HG03521 (cell line): ENCODE results near the gene CORO2B.

Source experiments
- ATAC-seq: cut with Tn5 transposase; IDR thresholded peaks from one replicate; pipeline ENCODE4 v1.9.1; 2021; ENCODE audit warnings: mild to moderate bottlenecking, moderate library complexity; ENCODE audit not compliant: unreplicated experiment

CORO2B gene

DNA sequence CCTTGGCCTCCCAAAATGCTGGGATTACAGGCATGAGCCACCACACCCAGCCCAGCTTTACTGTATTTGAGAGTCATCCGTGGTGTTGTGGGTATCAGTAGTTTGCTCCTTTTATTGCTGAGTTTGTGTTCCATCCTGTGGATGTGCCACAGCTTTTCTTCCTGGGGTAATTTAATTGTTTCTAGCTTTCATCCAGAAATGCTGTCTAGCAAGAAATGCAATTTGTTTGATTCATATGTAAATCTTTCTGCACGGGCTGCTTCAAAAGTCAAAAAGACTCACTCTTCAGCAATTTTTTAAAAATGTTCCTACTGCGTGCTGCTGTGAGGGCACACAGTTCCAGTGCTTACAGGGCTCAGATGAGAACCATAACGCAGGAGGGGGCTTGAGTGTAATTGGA lies 47.1 kb downstream of the CORO2B start:
- no peak for ATAC-seq

DNA sequence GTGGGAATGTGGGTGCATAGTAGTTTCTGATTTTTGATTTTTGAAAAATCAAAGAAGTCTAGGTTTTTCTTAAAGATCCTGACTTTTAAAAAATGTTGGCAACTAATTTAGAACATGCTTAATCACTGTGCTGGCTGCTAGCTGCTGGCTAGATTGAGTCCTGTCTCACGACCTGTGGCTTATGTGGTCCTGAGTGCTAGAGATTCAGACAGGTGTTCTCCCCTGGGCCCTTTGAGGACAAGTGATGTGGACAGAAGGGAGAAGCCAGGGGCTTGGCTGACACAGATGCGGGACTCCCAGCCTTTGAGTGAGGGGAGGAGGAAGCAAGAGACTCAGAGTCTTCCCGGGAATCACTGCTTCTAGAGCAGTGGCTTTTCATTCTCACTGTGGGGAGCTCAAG lies 47.5 kb downstream of the CORO2B start:
- no peak for ATAC-seq

DNA sequence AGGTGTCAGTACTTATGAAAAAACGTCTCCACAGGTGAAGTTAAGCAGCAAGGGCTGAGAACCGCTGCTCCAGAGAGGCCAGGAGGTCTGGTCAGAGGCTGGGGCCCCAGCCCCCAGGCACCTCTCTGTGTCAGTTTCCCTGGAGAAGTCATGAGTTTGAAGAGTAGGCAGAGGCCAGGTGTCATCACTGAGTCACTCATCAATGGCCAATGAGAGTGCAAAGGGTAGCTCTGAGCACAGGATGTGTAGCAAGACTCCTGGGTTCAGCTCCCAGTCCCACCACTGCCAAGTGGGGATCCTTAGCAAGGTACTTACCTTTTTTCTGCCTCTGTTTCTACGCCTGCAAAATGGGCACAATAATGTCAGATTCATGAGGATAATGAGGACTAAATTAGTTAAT lies 47.9 kb downstream of the CORO2B start:
- no peak for ATAC-seq

DNA sequence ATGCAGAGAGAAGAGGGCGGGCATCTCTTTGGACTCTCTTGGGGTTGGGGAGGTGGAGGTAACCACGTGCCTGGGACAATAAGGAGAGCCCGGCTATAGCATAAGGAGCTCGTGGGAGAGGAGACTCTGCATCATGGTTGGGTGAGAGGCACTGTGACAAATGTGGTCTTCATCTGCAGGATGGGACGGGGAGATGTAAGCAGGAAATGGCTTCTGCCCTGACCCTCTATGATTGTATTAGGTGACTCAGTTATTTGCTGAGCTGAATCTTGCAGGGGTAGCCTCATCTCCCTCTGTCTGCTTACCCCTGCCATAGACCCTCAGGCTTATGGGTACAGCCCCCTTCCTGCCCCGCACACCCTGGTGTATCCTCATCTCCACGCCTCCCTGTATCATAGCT lies 48.7 kb downstream of the CORO2B start:
- no peak for ATAC-seq

DNA sequence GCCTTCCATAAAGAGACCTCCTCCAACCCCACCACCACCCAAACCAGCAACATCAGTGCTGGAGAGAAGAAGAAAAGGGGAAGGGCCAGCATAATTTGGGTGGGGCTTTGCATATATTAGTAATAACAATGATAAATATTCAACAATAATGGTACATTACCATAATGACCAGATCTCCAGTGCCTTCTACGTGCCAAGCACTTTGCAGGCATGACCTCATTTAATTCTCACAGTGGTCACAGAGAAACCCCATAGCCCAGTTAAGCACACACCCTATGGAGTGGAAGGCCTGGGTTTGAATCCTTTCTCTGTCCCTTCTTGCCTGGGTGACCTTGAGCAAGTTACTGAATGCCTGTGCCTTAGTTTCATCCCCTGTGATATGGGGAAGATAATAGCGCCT lies 49.2 kb downstream of the CORO2B start:
- ATAC-seq: no peak

DNA sequence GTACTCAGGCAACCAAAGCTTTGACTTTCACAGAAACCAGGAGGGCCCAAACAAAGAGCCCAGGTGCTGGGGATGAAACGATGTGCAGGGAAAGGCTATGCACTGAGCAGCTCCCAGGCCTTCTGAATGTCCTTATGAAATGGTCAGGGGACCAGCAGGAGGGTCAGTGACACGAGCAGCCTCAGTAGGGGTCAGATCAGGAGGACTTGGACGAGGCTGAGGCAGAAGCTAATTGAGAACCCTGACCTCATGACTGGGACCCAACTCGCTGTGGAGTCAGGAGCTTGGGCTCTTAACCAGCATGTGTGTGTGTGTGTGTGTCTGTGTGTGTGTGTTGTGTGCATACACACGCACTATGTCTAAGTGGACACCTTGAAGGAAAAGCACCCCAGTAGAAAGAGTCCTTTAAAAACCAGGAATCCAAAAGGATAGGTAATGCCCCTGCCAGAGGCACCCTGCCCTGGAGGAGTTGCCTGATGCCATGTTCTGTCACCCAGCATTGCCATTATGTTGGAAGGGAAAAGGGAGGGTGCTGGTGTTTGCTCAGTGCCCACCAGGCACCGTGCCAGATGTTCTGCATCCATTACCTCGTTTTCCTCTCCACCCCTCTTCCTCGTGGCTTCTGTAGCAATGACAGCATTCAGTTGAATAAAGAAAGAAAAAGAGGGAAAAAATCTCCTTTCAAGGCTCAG lies 50.9 kb downstream of the CORO2B start:
- no peak for ATAC-seq

DNA sequence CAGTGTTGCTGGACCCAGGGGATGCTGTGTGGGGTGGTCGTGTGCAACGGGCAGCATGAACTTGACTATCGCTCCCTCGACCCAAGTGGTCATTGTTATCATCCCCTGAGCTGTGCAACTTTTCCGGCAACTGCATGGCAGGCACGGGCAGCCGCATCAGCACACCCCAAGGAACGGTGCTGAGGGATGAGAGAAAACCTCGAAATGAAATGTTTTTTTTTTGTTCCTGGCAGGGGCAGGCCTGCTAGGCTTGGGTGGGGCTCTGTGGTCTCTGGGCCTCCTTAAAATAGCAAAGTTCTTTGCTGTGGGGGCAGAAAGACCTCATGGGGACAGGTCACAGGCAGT lies 51.4 kb downstream of the CORO2B start:
- no peak for ATAC-seq

DNA sequence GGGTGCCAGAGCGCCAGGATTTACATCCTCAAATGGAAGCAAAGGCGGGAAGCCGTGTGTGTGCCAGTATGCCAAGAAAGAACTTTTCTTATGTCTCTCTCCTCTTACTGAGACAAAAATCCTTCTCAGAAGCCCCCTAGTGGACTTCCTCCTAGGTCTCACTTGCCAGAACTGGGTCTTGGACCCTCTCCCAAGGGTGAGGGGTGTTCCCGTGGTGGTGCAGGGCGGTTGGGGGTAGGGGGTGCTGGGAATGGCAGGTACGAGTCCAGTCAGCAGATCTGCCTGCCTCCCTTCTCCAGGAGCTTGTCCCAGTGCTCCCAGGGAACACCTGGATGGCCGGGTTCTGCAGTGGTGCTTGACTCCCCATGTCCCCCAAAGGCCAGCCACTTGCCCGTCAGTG lies 52.0 kb downstream of the CORO2B start:
- no peak for ATAC-seq

DNA sequence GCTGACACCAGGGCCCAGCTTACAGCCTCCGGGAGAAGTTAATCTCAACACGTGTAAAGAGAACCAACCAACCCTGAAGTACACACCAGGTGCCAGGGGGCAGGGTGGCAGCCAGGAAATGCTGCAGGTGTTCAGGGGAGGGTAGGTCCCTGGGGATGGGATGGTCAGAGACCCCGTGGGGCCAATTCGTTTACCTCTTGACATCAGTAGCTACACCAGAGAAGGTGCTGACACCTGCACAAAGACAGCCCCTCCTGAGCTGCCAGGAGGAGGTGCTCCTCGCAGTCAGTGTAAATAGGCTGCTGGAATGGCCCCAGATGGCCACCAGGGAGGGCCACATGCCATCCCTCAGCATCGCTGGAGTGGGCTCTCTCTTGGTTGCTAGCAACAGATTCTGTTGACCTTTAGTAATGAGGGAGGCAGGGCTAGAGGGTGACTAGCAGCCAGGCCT lies 52.8 kb downstream of the CORO2B start:
- ATAC-seq: no peak

DNA sequence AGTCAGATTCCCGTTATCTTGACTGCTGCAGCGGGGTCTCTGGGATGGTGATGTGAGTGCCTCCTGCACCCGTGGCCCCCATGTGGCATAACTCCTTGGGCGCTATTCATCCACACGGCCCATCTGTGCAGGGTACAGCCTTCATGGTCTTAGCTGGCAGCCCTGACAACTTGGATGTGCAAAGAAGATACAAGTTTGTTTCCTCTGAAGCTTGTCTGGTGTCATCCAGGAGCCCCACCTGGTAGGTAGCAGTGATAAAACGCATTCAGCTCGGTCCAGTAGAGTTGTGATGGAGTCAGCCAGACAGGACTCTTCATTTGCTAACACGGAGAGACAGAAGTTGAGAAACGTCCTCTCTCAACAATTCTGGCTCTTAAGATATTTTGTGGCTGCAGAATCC lies 53.3 kb downstream of the CORO2B start:
- ATAC-seq: no peak

DNA sequence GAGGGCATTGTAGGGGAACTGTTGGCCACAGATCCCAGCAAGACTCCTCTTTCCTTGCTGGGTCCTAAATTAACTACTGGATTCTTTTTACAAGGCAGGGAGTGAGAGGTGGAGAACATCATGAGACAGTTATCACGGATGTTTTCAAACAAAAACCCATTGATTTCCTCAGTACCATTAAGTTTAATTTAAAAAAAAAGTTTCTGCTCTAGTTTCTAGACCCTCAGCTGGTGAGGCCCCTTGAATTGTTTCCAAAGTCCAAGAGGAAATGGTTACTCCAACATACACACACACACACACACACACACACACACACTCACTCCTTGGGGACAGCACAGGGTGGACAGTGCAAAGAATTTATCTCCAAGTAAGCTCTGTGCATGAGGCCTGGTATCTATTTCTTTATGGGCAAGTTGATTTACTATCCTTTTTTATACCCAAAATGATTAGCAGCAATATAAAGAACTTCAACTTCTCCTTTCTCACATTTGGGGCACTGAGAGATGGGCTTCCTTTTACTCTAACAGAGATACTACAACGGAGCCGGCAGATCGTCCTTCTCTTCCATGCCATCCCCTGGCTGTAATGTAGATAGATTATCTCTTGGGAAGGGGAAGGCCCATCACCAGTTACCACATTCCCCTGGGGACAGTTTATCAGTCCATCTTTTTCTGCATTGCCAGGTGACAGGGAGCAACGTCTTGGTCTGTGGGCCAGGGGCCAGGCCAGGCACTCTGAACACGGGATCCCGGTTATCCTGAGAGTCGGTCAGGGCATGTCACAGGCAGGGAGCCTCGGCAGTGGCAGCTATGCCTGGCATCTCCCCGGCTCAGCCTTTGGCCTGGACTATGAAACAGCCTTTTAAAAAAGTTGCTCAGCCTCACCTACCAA lies 54.7 kb downstream of the CORO2B start:
- ATAC-seq: no peak

DNA sequence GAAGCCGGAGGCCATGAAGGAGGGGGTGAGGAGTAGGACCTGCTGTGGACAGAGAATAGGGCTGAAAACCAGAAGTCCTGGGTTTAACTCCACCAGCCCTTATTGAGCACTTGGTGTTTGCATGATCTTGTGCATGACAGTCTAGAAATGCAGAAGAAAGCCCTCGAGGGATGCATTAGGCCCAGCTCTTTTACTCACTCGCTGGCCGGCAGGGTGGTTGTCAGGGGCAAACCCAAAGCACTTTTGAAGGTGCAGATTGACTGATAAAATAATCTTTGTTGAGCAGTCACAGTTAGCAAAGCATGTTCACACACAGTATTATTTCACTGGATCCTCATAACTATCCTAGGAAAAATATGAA lies 55.3 kb downstream of the CORO2B start:
- ATAC-seq: no peak

DNA sequence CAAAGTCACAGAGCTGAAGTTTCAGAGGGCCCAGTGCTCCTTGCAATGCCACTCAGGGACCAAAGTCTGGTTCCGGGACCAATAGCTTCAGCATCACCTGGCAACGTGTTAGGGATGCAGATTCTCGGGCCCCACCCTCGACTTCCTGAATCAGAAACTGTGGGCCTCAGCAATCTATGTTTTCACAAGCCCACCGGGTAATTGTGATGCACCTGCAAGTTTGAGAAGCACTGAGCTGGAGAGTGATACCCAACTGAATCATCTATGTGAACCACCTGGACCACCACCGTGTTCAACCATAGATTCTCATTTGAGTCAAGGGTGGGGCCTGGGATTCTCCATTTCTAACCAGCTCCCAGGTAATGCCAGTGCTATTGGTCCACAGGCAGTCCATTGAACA lies 55.7 kb downstream of the CORO2B start:
- no peak for ATAC-seq

DNA sequence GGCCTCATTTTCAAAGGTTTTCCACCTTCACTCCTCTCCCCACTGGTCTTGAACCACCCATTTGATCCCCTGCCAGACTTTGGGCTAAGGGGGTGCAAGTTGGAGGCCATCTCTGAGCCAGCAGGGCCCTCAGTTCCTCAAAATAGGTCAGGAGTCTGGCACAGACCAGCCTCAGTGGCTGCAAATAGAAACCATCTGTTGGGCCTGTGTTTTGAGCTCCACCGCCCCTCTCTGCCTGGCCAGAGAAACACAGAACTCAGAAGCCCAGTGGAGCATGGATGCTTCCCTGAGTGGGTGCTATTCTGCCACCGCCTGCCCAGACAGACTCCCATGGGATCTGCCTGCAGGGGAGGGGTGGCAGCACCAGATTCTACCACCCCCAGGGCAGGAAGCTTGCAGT lies 56.3 kb downstream of the CORO2B start:
- ATAC-seq: no peak

DNA sequence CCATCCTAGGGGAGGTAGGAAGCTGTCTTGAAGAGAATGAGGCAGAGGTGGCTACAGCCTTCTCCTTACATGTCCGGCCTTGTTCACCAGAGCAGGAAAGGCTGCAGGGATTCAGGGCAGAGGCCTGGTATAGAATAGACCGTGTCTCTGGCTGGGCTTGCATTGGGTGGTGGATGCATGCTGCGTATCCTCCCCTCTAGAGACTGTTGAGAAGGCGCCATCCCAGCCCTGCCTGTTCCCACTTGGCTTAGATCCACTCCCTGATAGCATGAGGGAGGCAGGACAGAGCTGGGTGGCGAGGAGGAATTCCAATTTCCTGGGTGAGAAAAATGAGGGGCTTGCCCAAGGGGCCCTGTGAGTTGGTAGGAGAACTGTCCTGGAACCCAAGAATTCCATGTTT lies 57.5 kb downstream of the CORO2B start:
- no peak for ATAC-seq

DNA sequence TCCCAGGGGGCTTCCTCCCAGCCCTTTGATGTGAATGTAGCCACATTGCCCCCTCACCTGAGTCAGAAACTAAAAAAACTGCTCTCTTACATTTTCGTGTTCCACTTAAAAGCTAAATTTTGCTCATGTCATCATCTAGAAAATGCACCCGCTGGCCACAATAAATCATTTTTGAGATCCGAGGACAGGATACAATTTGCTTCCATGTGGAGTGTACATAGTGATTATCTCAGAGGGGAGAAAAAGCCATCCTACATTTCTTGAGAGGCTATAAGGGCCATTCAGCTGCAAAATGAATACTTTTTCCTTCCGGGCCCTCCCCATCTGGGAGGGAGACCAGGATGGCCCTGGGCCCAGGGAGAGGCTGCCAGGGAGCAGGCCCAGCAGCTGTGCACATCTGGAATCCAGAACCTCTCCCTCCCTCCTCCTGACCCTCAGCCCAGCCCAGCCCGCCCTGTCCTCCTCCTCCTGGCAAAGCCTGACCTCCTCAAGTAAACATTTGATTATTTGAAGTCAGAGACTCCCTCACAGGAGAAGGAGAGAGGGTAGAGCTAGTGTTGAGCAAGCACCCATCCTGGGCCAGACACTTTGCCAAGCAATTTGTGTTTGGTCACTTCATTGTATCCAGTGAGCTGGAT lies 59.1 kb downstream of the CORO2B start:
- no peak for ATAC-seq

DNA sequence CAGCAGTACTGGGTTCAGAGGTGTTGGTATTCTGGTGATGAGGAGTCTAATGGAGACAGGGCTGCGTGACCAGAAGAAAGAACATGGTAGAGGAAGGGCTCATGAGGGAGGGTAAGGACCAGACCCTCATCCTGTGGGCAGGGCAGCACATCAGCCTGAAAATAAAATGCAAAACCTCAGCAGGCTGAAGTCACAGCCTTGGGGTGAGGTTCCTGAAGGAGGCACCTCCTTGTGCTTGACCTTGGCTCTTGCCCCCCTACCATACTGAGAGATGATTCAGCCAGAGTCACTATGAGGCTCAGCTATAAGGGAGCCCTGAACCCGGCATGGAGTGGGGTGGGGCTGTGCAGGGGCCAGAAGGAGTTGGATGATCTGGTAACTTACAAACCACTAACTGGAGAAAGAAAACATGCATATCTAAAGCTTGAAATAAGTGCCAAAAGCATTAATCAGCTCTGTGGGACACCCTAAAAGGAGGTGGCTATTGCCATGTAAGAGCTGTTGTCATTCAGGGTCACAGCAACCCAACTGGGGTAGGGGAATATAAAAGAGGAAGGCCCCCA lies 60.2 kb downstream of the CORO2B start:
- ATAC-seq: no peak

DNA sequence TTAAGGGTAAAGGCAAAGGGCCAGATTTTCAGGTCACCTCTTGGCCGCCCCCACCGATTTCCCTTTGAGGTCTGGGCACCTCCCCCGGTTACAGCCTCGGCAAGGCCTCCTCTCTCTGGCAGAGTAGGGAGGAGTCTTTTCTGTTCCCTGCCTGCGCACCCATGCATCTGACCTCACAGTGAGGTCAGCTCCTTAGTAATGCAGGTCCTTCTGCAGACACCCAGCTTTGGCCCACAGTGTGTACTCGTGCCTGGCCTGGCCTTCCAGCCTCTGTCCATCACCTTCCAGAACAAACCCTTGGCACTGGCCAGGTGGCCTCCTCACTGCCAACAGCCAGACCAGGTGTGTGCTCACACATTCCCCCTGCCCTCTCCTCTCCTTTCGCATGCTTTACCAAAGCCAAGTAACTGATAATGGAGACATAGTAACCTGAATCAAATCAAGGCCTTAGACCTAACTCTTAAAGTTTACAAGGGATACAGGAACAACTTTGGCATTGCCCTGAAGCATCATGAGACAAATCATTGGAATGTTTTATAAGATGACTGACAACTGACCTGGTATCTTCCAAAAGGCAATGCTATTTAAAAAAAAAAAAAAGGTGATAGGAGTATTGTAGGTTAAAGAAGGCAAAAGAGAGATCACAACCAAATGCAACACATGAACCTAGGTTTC lies 61.3 kb downstream of the CORO2B start:
- ATAC-seq: no peak

DNA sequence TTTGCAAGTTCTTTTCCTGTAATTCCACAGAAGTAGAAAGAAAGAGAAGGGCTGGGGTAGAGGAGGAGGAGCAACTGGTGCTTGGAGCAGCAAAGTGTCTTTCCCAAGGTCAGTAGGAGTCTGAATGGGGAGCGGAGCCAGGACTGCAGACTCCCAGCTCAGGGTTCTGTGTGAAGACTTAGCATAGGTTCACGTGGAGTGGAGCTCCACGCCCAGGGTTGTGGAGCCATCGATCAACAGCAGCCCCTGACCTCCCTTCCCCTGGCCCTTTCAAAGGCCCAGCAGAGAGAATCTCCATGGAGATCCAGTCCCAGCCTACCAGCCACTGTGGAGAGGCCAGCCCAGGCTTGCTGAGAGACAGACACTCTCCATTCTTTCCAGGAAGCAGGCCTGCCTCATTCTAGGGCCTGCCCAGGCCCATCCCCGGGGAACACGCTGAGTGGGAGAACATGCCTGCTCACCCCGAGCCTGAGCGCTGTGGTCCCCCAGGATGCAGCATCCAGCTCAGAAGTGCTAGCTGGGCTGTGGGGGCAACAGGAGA lies 62.1 kb downstream of the CORO2B start:
- no peak for ATAC-seq

DNA sequence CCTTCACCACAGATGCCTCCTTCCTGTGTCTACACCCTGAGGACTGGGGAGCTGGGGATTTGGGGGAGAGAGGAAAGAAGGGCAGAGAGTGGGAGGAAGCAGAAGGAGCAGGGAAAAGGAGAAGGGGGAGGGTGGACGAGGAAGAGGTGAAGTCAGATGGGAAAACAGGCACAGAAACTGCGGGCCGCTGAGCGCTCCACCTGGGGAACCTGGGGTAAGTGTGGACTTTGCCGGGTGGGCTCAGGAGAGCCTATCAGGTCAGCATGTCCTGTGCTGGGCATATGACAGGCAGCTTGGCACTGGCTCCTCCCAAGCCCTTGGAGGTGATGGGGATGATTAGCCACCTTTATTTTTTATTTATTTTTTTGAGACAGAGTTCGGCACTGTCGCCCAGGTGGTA lies 62.6 kb downstream of the CORO2B start:
- ATAC-seq: no peak

DNA sequence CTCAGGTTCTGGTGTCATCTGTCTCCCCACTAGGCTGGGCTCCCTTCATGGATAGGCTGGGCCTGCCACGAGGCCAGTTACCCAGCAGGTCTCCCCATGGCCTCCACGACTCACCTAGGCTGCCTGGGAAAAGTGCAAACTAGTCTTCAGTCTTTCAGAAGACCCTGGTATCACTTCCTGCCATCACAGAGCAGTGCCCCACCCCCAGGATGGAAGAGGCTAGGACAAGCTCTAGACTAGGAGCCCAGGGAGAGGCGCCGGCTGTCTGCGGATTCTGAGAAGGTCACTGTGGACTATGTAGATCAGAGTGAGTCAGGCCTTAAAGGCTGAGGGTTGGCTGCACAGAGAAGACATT lies 63.7 kb downstream of the CORO2B start:
- no peak for ATAC-seq
